ENCODE data around the gene AGAP1.

The AGAP1 gene

GRCh38 chr2:235472443-235472842 is 21.4 kb upstream of the AGAP1 start:
- TF ChIP-seq, protein P1, sequence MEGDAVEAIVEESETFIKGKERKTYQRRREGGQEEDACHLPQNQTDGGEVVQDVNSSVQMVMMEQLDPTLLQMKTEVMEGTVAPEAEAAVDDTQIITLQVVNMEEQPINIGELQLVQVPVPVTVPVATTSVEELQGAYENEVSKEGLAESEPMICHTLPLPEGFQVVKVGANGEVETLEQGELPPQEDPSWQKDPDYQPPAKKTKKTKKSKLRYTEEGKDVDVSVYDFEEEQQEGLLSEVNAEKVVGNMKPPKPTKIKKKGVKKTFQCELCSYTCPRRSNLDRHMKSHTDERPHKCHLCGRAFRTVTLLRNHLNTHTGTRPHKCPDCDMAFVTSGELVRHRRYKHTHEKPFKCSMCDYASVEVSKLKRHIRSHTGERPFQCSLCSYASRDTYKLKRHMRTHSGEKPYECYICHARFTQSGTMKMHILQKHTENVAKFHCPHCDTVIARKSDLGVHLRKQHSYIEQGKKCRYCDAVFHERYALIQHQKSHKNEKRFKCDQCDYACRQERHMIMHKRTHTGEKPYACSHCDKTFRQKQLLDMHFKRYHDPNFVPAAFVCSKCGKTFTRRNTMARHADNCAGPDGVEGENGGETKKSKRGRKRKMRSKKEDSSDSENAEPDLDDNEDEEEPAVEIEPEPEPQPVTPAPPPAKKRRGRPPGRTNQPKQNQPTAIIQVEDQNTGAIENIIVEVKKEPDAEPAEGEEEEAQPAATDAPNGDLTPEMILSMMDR (IDR thresholded peaks at IDR 0.05; ENCODE audit: poor library complexity, severe bottlenecking) = no peak
- Histone ChIP-seq H3K27ac (ENCODE audit: poor library complexity, severe bottlenecking) (no peak overlapping the region), H3K27me3 (ENCODE audit: insufficient read depth, poor library complexity, severe bottlenecking) (no peaks in the 10 kb centered on the region), H3K9me3 (ENCODE audit: severe bottlenecking) (no peaks in the 10 kb centered on the region), H3K36me3 (ENCODE audit: low read depth) (no peaks in the 10 kb centered on the region), H3K4me3 (ENCODE audit: severe bottlenecking) (no peak overlapping the region), H3K4me1 (ENCODE audit: insufficient read depth, poor library complexity, severe bottlenecking) (peaks cover 20% of the 10 kb centered on the region)
- ATAC-seq (ENCODE audit: low read depth) (no peak), DNase-seq (ENCODE audit: low spot score) (no peak)

DNA sequence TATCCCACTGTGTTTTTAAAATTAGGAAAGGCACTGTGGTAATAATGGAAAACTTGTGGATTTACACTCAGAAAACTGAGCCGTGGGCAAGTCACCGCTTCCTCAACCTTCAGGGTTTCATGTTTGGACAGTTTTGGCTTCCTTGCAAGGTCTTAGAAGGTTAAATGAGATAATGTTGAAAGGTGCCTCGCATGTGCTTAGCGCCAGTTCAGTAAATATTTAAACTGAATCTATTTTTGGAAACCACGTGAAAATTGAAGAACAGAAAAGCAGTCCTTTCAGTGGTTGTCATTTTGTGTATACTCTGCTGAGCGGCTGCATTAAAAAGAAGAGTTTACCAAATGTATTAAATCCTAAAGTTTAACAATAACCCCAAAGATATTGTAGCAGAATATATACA is 15.2 kb upstream of the AGAP1 start:
- ATAC-seq (ENCODE audit: low read depth) = no peak
- Histone ChIP-seq H3K9me3 (ENCODE audit: severe bottlenecking) (no peaks in the 10 kb centered on the region), H3K4me3 (ENCODE audit: severe bottlenecking) (no peak overlapping the region), H3K27ac (ENCODE audit: poor library complexity, severe bottlenecking) (no peak overlapping the region), H3K27me3 (ENCODE audit: insufficient read depth, poor library complexity, severe bottlenecking) (no peaks in the 10 kb centered on the region), H3K4me1 (ENCODE audit: insufficient read depth, poor library complexity, severe bottlenecking) (no peaks in the 10 kb centered on the region), H3K36me3 (ENCODE audit: low read depth) (no peaks in the 10 kb centered on the region)
- DNase-seq (ENCODE audit: low spot score) = no peak
- TF ChIP-seq, protein P1 (IDR thresholded peaks at IDR 0.05; ENCODE audit: poor library complexity, severe bottlenecking) = no peak

- no peak for DNase-seq (ENCODE audit: low spot score)
- H3K27me3 ChIP-seq (ENCODE audit: insufficient read depth, poor library complexity, severe bottlenecking) = no peaks in the 10 kb centered on the region
- TF ChIP-seq, protein P1 (IDR thresholded peaks at IDR 0.05; ENCODE audit: poor library complexity, severe bottlenecking) = no peak
- no peaks in the 10 kb centered on the region for H3K4me1 ChIP-seq (ENCODE audit: insufficient read depth, poor library complexity, severe bottlenecking)
- no peaks in the 10 kb centered on the region for H3K9me3 ChIP-seq (ENCODE audit: severe bottlenecking)
- H3K36me3 ChIP-seq (ENCODE audit: low read depth) = no peaks in the 10 kb centered on the region
- H3K4me3 ChIP-seq (ENCODE audit: severe bottlenecking) = no peak overlapping the region
- no peak overlapping the region for H3K27ac ChIP-seq (ENCODE audit: poor library complexity, severe bottlenecking)
- no peak for ATAC-seq (ENCODE audit: low read depth)
These were observed 14.2 kb upstream of the AGAP1 start for GRCh38 chr2:235479604-235480003.

DNA sequence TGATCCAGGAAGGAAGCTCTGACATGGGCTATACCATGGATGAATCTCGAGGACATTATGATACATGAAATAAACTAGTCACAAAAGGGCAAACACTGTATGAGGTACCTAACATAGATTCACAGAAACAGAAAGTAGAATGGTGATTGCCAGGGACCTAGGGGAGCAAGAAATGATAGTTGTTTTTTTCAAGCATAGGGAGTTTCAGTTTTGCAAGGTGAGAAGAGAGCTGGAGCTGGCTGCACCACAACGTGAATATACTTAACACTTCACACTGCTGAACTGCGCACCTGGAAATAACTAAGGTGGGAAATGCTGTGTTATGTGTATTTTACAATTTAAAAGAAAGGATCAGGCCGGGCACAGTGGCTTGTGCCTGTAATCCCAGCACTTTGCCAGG is 13.2 kb upstream of the AGAP1 start:
- TF ChIP-seq, protein P1 (IDR thresholded peaks at IDR 0.05; ENCODE audit: poor library complexity, severe bottlenecking) = no peak
- no peak for ATAC-seq (ENCODE audit: low read depth)
- Histone ChIP-seq H3K9me3 (ENCODE audit: severe bottlenecking) (no peaks in the 10 kb centered on the region), H3K36me3 (ENCODE audit: low read depth) (no peaks in the 10 kb centered on the region), H3K4me3 (ENCODE audit: severe bottlenecking) (no peak overlapping the region), H3K4me1 (ENCODE audit: insufficient read depth, poor library complexity, severe bottlenecking) (no peaks in the 10 kb centered on the region), H3K27ac (ENCODE audit: poor library complexity, severe bottlenecking) (no peak overlapping the region), H3K27me3 (ENCODE audit: insufficient read depth, poor library complexity, severe bottlenecking) (no peaks in the 10 kb centered on the region)
- no peak for DNase-seq (ENCODE audit: low spot score)

DNA sequence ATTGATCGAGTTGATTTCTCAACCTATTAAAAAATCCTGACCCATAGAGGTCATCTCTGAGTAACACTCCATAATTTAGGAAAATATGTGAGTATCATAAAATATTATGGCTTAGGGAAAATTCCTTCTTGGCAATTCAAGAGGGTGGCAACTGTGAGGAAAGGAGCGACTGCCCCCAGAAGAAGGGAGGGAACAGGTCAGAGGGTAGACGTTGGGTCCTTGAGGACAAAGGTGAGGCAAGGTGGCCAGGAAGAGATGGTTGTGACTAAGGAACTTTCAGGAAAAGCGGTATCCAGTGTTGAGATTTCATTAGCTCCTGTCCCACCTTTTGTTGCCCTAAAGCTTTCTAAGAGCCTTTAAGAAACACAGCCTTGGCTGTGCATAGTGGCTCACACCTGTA is 10.5 kb upstream of the AGAP1 start:
- TF ChIP-seq, protein P1 (IDR thresholded peaks at IDR 0.05; ENCODE audit: poor library complexity, severe bottlenecking) = no peak
- Histone ChIP-seq H3K27ac (ENCODE audit: poor library complexity, severe bottlenecking) (no peak overlapping the region), H3K9me3 (ENCODE audit: severe bottlenecking) (no peaks in the 10 kb centered on the region), H3K4me1 (ENCODE audit: insufficient read depth, poor library complexity, severe bottlenecking) (no peaks in the 10 kb centered on the region), H3K36me3 (ENCODE audit: low read depth) (no peaks in the 10 kb centered on the region), H3K4me3 (ENCODE audit: severe bottlenecking) (no peak overlapping the region), H3K27me3 (ENCODE audit: insufficient read depth, poor library complexity, severe bottlenecking) (no peaks in the 10 kb centered on the region)
- no peak for DNase-seq (ENCODE audit: low spot score)
- ATAC-seq (ENCODE audit: low read depth) = no peak

Measured in RWPE2 (cell line).